Right atrium auricular region (tissue), 2 donors: Measurements from ENCODE around the gene AREG. TPM values are rescaled to one million over a fixed set of nuclear protein-coding genes. Genes with fewer than 3 reads are reported as not detected.

Experiments
- DNase-seq: peaks from one replicate; pipeline ENCODE4 v3.0.0-alpha.2; 2019; ENCODE audit warnings: low spot score
- H3K27ac ChIP-seq, 2 donors: fragments of 200-600 bp; sonication (generic); 1 replicate in 1 of 2; 2 replicates in 1 of 2; pipeline ENCODE4 v1.5.1; 2016 to 2019
- H3K27me3 ChIP-seq, 2 donors: fragments of 200-600 bp; sonication (generic); one replicate each; pipeline versions ENCODE4 v1.5.1 to v1.6.0; 2017 to 2019
- H3K36me3 ChIP-seq: fragments of 200-600 bp; sonication (generic); one replicate; pipeline ENCODE4 v1.5.1; 2016
- H3K4me1 ChIP-seq, 2 donors: fragments of 200-600 bp; sonication (generic); one replicate each; pipeline versions ENCODE4 v1.5.1 to v1.6.0; 2017 to 2019
- H3K4me3 ChIP-seq, 2 donors: fragments of 200-600 bp; sonication (generic); 1 replicate in 1 of 2; 2 replicates in 1 of 2; pipeline ENCODE4 v1.5.1; 2017 to 2019; ENCODE audit warnings: mild to moderate bottlenecking in 1 of 2, moderate library complexity in 1 of 2
- H3K9me3 ChIP-seq, 2 donors: fragments of 200-600 bp; sonication (generic); one replicate each; pipeline ENCODE4 v1.5.1; 2019
- CTCF ChIP-seq, 2 donors: fragments of 200-600 bp; sonication (generic); IDR thresholded peaks; one replicate each; pipeline ENCODE4 v1.5.1; 2019; ENCODE audit warnings: antibody characterized with exemption in 2 of 2
- total RNA-seq, 2 donors: library from RNA; depleted of rRNA; stranded (reverse); fragments of >200 nt; gene quantifications; one replicate each; pipeline ENCODE4 v1.1.0, GENCODE V29; 2016

The AREG gene
- total RNA-seq, 2 donors from 2014 or later: 26.6 to 31.3 TPM

GRCh38 chr4:74402692-74403456 lies 42.1 kb upstream of the AREG start:
- no peak for DNase-seq
- no peaks in the 10 kb centered on the region for H3K36me3 ChIP-seq
- H3K4me1 ChIP-seq: no peaks in the 10 kb centered on the region
- no peak overlapping the region for H3K27ac ChIP-seq
- no peak for TF ChIP-seq CTCF (IDR thresholded peaks at IDR 0.05)
- no peaks in the 10 kb centered on the region for H3K27me3 ChIP-seq
- no peak overlapping the region for H3K4me3 ChIP-seq
- no peaks in the 10 kb centered on the region for H3K9me3 ChIP-seq

GRCh38 chr4:74407891-74408290 lies 37.0 kb upstream of the AREG start:
- TF ChIP-seq CTCF (IDR thresholded peaks at IDR 0.05): no peak
- Histone ChIP-seq H3K9me3 (no peaks in the 10 kb centered on the region), H3K27ac (no peak overlapping the region), H3K4me1 (no peaks in the 10 kb centered on the region), H3K27me3 (no peaks in the 10 kb centered on the region), H3K36me3 (no peaks in the 10 kb centered on the region), H3K4me3 (no peak overlapping the region)
- DNase-seq: no peak

- TF ChIP-seq CTCF (IDR thresholded peaks at IDR 0.05): no peak
- H3K36me3 ChIP-seq: no peaks in the 10 kb centered on the region
- H3K9me3 ChIP-seq: no peaks in the 10 kb centered on the region
- no peaks in the 10 kb centered on the region for H3K4me1 ChIP-seq
- H3K27me3 ChIP-seq: no peaks in the 10 kb centered on the region
- no peak overlapping the region for H3K27ac ChIP-seq
- H3K4me3 ChIP-seq: no peak overlapping the region
- no peak for DNase-seq
Measured at GRCh38 chr4:74408639-74409038, 36.3 kb upstream of the AREG start.

GRCh38 chr4:74410272-74410671 lies 34.7 kb upstream of the AREG start:
- H3K36me3 ChIP-seq: no peaks in the 10 kb centered on the region
- H3K9me3 ChIP-seq: no peaks in the 10 kb centered on the region
- H3K27ac ChIP-seq: no peak overlapping the region
- H3K27me3 ChIP-seq: no peaks in the 10 kb centered on the region
- H3K4me3 ChIP-seq: no peak overlapping the region
- H3K4me1 ChIP-seq: no peaks in the 10 kb centered on the region
- DNase-seq: no peak
- no peak for TF ChIP-seq CTCF (IDR thresholded peaks at IDR 0.05)

GRCh38 chr4:74412225-74412624 lies 32.7 kb upstream of the AREG start:
- no peak overlapping the region for H3K4me3 ChIP-seq
- H3K36me3 ChIP-seq: no peaks in the 10 kb centered on the region
- TF ChIP-seq CTCF (IDR thresholded peaks at IDR 0.05): no peak

GRCh38 chr4:74413265-74413664 lies 31.7 kb upstream of the AREG start:
- H3K9me3 ChIP-seq: no peaks in the 10 kb centered on the region
- peaks cover 0 to 4% of the 10 kb centered on the region in 2 donors for H3K4me1 ChIP-seq
- H3K4me3 ChIP-seq: no peak overlapping the region
- H3K36me3 ChIP-seq: no peaks in the 10 kb centered on the region
- no peak for DNase-seq
- no peak for TF ChIP-seq CTCF (IDR thresholded peaks at IDR 0.05)
- H3K27me3 ChIP-seq: no peaks in the 10 kb centered on the region
- H3K27ac ChIP-seq: no peak overlapping the region

More at GRCh38 chr4:74412225-74412624, 32.7 kb upstream of the AREG start:
- Histone ChIP-seq H3K4me1 (no peaks in the 10 kb centered on the region), H3K27ac (no peak overlapping the region), H3K9me3 (no peaks in the 10 kb centered on the region), H3K27me3 (no peaks in the 10 kb centered on the region)
- DNase-seq: no peak
